HG02885 (cell line): ENCODE results near the gene SUMF2.
"Not testable (repeated sequence)": the region's sequence is repeated elsewhere in the genome, so short reads cannot be mapped to it uniquely, and the experiment has no call there.

Experiments
- ATAC-seq: cut with Tn5 transposase; IDR thresholded peaks from one replicate; pipeline ENCODE4 v1.9.1; 2021; ENCODE audit warnings: mild to moderate bottlenecking; ENCODE audit not compliant: unreplicated experiment, poor library complexity

The SUMF2 gene

DNA sequence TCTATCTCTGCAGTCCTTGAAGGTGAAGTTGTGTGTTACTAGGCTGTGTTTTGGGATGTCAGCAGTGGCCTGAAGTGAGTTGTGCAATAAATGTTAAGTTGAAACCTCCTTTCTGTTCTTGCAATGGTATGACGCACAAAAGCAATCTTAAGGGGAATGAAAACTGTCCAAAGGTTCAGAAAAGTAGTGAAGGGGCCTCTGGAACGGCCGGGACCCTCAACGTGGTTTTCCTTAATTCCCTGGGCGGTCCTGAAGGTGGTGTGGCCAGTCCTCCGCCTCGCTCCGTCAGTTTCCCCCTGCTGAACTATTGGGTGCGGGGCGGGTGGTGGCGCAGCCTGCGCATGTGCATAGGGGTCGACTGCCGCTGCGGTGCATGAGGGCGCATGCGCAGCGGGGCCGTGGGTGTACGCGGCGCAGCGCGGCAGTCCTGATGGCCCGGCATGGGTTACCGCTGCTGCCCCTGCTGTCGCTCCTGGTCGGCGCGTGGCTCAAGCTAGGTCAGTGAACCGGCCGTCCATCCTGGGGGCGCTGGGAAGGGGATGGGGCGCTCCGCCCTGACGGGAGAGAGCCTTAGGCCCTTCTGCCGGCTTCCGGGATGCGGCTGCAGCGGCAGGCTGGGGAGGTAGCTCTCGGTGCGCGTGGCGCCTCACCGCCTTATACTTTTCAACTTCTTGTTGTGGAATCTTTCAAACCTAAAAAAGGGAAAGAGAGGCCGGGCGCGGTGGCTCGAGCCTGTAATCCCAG lies at the start of gene SUMF2:
Gene SUMF2 (plus strand): TSS at position 405 of the 744 bp plus-strand sequence. CDS start 26 bp downstream, at position 431.
- peak; percentile 88 for ATAC-seq

GRCh38 chr7:56017015-56017414 lies 47.1 kb upstream of the SUMF2 start:
- not testable (repeated sequence) for ATAC-seq

- ATAC-seq: no peak
These were observed 44.6 kb upstream of the SUMF2 start for GRCh38 chr7:56019501-56019900.

DNA sequence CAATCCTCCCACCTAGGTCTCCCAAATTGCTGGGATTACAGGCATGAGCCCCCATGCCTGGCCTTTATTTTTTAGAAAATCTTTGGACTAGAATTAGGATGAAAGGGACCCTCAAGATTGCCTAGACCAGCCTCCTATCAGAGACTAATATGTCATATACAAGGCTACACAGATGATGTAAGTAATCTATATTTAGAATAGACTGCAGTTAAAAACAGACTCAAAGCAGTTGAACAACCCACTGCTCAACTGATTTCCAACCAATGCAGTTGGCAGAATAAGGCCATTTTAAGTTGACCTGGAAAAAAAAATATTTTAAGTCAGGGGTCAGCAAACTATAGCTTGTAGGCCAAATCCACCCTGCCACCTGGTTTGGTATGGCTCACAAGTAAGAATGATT lies 40.6 kb upstream of the SUMF2 start:
- peak; percentile 67 for ATAC-seq

GRCh38 chr7:56026538-56026937 lies 37.5 kb upstream of the SUMF2 start:
- ATAC-seq: no peak

GRCh38 chr7:56028942-56029630 lies 35.0 kb upstream of the SUMF2 start:
- ATAC-seq: no peak

DNA sequence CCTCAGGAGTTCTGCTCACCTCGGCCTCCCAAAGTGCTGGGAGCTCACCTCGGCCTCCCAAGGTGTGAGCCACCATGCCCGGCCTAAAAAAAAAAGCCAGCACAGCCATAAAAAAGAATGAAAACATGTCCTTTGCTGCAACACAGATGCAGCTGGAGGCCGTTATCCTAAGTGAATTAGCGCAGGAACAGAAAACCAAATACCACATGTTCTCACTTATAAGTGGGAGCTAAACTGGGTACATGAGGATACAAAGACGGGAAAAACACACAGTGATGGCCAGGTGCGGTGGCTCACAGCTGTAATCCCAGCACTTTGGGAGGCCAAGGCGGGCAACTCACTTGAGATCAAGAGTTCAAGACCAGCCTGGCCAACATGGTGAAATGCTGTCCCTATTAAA lies 33.7 kb upstream of the SUMF2 start:
- no peak for ATAC-seq

DNA sequence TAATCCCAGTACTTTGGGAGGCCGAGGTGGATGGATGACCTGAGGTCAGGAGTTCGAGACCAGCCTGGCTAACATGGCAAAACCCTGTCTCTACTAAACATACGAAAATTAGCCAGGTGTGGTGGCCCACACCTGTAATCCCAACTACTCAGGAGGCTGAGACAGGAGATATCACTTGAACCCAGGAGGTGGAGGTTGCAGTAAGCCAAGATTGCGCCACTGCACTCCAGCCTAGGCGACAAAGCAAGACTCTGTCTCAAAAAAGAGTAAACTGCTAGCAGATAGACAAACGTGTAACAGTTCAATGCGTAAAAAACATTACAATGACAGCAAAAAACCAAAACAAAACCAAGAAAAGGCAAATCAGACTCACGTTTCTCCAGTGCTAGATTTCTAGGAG lies 32.5 kb upstream of the SUMF2 start:
- not testable (repeated sequence) for ATAC-seq

GRCh38 chr7:56032578-56032977 lies 31.5 kb upstream of the SUMF2 start:
- not testable (repeated sequence) for ATAC-seq

DNA sequence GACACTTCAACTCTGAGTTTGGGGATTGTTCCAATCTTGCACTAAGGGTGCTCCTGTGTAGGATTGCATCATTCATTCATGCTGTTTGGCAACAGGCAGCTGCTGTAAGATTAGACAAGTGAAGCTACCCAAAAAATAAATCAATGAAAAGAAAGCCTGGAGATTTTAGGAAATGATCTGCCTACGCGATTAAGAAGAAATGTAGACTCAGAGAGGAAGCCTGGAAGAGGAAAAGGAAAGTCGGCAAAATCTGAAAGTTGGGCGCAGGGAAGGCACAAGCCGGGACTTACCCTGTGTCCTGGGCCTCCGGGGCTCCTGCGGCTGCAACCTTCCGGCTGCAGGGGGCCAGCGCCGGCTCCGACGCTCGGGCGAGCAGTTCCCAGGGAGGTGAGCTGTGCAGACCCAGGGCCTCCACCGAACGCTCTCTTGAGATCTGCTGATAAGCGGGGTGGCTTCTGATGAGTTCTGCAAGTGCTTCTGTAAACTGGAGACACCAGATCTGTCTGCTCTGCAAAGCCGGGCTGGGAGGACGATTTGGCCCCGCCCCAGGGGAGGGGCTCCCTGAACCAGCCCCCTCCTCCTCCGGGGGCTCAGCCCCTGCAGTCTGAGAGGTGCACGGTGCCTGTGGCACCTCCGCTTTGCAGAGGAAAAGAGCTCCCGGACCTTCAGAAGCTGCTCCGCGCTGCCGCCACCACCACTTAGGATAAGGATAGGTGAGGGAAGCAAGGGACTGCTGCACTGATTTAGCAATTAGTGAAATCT lies 30.2 kb upstream of the SUMF2 start:
- peak; percentile 96 for ATAC-seq

DNA sequence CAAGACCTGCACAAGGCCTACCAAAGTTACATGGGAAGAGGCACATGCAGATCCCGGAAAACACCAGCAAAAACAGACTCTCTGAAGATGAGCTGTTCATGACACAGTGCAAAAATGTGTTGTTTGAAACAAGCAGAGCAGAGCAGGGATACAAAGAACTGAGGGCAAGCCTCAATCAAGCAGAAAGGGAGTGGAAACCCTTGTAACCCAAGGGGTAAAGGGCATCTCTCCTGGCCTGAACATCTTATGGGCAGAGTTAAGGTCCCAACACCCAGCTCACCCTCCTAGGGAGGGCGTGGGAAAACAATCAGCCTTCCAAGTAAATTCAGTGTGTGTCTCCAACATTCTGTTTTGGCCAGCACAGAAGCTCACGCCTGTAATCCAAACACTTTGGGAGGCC lies 23.4 kb upstream of the SUMF2 start:
- ATAC-seq: no peak

DNA sequence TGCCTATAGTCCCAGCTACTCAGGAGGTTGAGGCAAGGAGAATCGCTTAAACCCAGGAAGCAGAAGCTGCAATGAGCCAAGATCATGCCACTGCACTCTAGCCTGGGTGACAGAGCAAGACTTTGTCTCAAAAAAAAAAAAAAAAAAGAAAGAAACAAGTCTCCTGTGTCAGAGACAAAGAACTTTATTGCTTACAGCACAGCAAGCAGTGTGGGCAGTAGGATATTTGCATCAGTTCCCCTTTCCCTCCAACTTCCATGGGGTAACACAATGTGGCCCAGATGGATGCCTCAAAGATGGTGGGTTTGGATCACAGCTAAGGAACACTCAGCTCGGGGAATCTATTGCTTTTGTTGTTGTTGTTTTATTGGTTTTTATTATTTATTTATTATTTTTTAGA lies 18.3 kb upstream of the SUMF2 start:
- ATAC-seq: not testable (repeated sequence)

DNA sequence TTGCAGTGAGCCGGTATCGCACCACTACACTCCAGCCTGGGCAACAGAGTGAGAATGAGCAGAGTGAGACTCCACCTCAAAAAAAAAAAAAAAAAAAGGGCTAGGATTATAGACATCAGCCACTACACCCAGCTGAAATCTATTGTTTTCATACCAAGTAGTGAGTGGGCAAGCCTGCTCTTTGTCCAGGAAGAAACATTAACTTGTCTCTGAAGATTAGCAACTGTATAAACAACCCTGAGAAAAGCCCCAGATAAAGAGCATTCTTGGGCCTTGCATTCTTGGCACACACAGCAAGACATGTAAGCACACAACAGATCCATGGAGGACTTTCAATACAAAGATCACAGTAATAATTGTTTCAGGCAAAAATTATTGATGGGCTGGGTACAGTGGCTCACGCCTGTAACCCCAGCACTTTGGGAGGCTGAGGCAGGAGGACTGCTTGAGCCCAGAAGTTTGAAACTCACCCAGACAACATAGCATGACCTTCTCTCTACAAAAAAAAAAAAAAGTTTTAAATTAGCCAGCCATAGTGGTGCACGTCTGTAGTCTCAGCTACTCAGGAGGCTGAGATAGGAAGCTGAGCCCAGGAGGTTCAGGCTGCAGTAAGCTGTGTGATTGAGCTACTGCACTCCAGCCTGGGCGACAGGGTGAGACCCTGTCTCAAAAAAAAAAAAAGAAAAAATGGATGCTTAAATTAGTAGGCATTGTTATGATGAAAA lies 17.2 kb upstream of the SUMF2 start:
- ATAC-seq: no peak

- not testable (repeated sequence) for ATAC-seq
These were observed 16.5 kb upstream of the SUMF2 start for GRCh38 chr7:56047446-56048116.

- ATAC-seq: no peak
These were observed 15.8 kb upstream of the SUMF2 start for GRCh38 chr7:56048245-56048644.

GRCh38 chr7:56048763-56049162 lies 15.3 kb upstream of the SUMF2 start:
- not testable (repeated sequence) for ATAC-seq

- ATAC-seq: no peak
These were observed 13.1 kb upstream of the SUMF2 start for GRCh38 chr7:56051053-56051338.

- ATAC-seq: peak; percentile 95
These were observed 12.5 kb upstream of the SUMF2 start, which contains the start of the genes CCT6A and PSPH for GRCh38 chr7:56051339-56052191. TSS of gene CCT6A (plus strand) at chr7:56051765. CDS start at chr7:56051849, 84 bp downstream. TSS of gene PSPH (minus strand) at chr7:56051444. CDS start at chr7:56021212, 30,232 bp downstream.

GRCh38 chr7:56053379-56053778 lies 10.7 kb upstream of the SUMF2 start:
- ATAC-seq: no peak
